GM18502 (cell line): ENCODE measurements around the gene GLRA2.
"Not testable (repeated sequence)": the region's sequence is repeated elsewhere in the genome, so short reads cannot be mapped to it uniquely, and the experiment has no call there.

Source experiments
- ATAC-seq: cut with Tn5 transposase; IDR thresholded peaks from one replicate; pipeline ENCODE4 v1.9.1; 2021; ENCODE audit warnings: mild to moderate bottlenecking; ENCODE audit not compliant: unreplicated experiment, poor library complexity

Gene GLRA2

GRCh38 chrX:14590693-14591424 is 61.5 kb downstream of the GLRA2 start:
- ATAC-seq, result no peak

- no peak for ATAC-seq
Measured at GRCh38 chrX:14591976-14592375, 62.6 kb downstream of the GLRA2 start.

- ATAC-seq, result no peak
Measured at GRCh38 chrX:14594521-14594920, 65.2 kb downstream of the GLRA2 start.

- no peak for ATAC-seq
Measured at GRCh38 chrX:14598330-14598729, 69.0 kb downstream of the GLRA2 start.

GRCh38 chrX:14607446-14607985 is 78.2 kb downstream of the GLRA2 start:
- no peak for ATAC-seq

GRCh38 chrX:14612450-14612849 is 83.1 kb downstream of the GLRA2 start:
- ATAC-seq, result not testable (repeated sequence)

- no peak for ATAC-seq
Measured at GRCh38 chrX:14616301-14616700, 87.0 kb downstream of the GLRA2 start.

GRCh38 chrX:14616836-14617235 is 87.5 kb downstream of the GLRA2 start:
- ATAC-seq, result no peak

- ATAC-seq, result no peak
Measured at GRCh38 chrX:14618177-14618965, 89.0 kb downstream of the GLRA2 start.

GRCh38 chrX:14630733-14631132 is 101.4 kb downstream of the GLRA2 start:
- no peak for ATAC-seq

GRCh38 chrX:14641681-14642655 is 112.6 kb downstream of the GLRA2 start:
- no peak for ATAC-seq

GRCh38 chrX:14660970-14661369 is 131.6 kb downstream of the GLRA2 start:
- ATAC-seq, result no peak

GRCh38 chrX:14670819-14671218 is 141.5 kb downstream of the GLRA2 start:
- ATAC-seq, result peak; percentile 70

- ATAC-seq, result no peak
Measured at GRCh38 chrX:14672611-14673172, 143.4 kb downstream of the GLRA2 start.

- ATAC-seq, result no peak
Measured at GRCh38 chrX:14673236-14673635, 143.9 kb downstream of the GLRA2 start.

- peak; percentile 93 for ATAC-seq
Measured at GRCh38 chrX:14673764-14674163, 144.4 kb downstream of the GLRA2 start.

GRCh38 chrX:14675500-14675899 is 146.2 kb downstream of the GLRA2 start:
- no peak for ATAC-seq

GRCh38 chrX:14676431-14676830 is 147.1 kb downstream of the GLRA2 start:
- ATAC-seq, result no peak

- not testable (repeated sequence) for ATAC-seq
Measured at GRCh38 chrX:14688331-14688730, 159.0 kb downstream of the GLRA2 start.

GRCh38 chrX:14690553-14690952 is 161.2 kb downstream of the GLRA2 start:
- ATAC-seq, result no peak
